Smooth muscle cell (in vitro differentiated cells): ENCODE measurements around the gene CEP55. TPM values are rescaled to one million over a fixed set of nuclear protein-coding genes. Genes with fewer than 3 reads are reported as not detected.

Experiments used
- polyA plus RNA-seq: library from polyadenylated mRNA; unstranded; fragments of >200 nt; fragmentation: Nextera tagmentation; extraction: Ambion mirVana; gene quantifications from 2 replicates; pipeline ENCODE4 v1.2.1, GENCODE V29; 2016
- small RNA-seq: library from RNA; depleted of rRNA; stranded (forward); fragments of <200 nt; gene quantifications from one replicate; pipeline ENCODE3, GENCODE V24; 2014
- total RNA-seq: library from RNA; depleted of rRNA; stranded (reverse); fragments of >200 nt; gene quantifications from 2 replicates; pipeline ENCODE4 v1.2.3, GENCODE V29; 2014

CEP55 gene
- total and polyA plus RNA-seq, 2 experiments from 2014 or later = 6.8 to 9.3 TPM

Small RNAs within 50 kb of the gene (small RNA-seq; reads per million reads assigned to genes)
- not detected for gene RNA5SP323

Other genes with a start within 250 kb of the CEP55 start
- gene MYOF, start 14.3 kb upstream of the CEP55 start, total RNA-seq = 99.5 and 99.6 TPM in 2 replicates
- 29.6 and 45.1 TPM in 2 replicates for gene MYOF, start 14.3 kb upstream of the CEP55 start, polyA plus RNA-seq
- gene FFAR4, start 70.1 kb downstream of the CEP55 start, total RNA-seq = not detected in 2 replicates
- gene FFAR4, start 70.1 kb downstream of the CEP55 start, polyA plus RNA-seq = not detected in 2 replicates
- gene RBP4, start 104.6 kb downstream of the CEP55 start, total RNA-seq = 1.2 TPM in 1 of 2 replicates, not detected in the other
- gene RBP4, start 104.6 kb downstream of the CEP55 start, polyA plus RNA-seq = 0.37 and 1.1 TPM in 2 replicates
- gene PDE6C, start 115.9 kb downstream of the CEP55 start, total RNA-seq = not detected in 2 replicates
- gene PDE6C, start 115.9 kb downstream of the CEP55 start, polyA plus RNA-seq = not detected in 2 replicates
- 12.3 and 12.5 TPM in 2 replicates for gene FRA10AC1, start 206.0 kb downstream of the CEP55 start, total RNA-seq
- gene FRA10AC1, start 206.0 kb downstream of the CEP55 start, polyA plus RNA-seq = 11.2 and 14.4 TPM in 2 replicates